Activated CD8-positive, alpha-beta memory T cell treated with anti-CD3 and anti-CD28 coated beads for 36 hours (primary cell): Measurements from ENCODE around the gene TDO2. TPM values are rescaled to one million over a fixed set of nuclear protein-coding genes. Genes with fewer than 3 reads are reported as not detected.

Source experiments
- total RNA-seq, 2 experiments: library from RNA; stranded (reverse); gene quantifications; one replicate each; pipeline ENCODE4 v1.2.3, GENCODE V29; 2021

Gene TDO2
- total RNA-seq, 2 experiments from 2014 or later, result not detected

Other genes starting within 250 kb of the TDO2 start
- gene GUCY1A1, start 236.8 kb upstream of the TDO2 start, total RNA-seq, result under 1 TPM; 0.11 to 0.13 TPM
- under 1 TPM; 0.08 to 0.29 TPM for gene GUCY1B1, start 144.7 kb upstream of the TDO2 start, total RNA-seq
- not detected for gene ASIC5, start 37.4 kb upstream of the TDO2 start, total RNA-seq
- gene CTSO, start 50.2 kb downstream of the TDO2 start, total RNA-seq, result 1 to 10 TPM; 2.3 to 3.3 TPM